ENCODE measurements around the gene MIPEP. TPM values are rescaled to one million over a fixed set of nuclear protein-coding genes. Genes with fewer than 3 reads are reported as not detected.

Gene MIPEP
- total and polyA plus RNA-seq, 10 of the 15 experiments (the other 5 are each of a cell fraction or from before 2014, with no cell fraction given) = 15.6 to 56.2 (median 29.8) TPM

DNA sequence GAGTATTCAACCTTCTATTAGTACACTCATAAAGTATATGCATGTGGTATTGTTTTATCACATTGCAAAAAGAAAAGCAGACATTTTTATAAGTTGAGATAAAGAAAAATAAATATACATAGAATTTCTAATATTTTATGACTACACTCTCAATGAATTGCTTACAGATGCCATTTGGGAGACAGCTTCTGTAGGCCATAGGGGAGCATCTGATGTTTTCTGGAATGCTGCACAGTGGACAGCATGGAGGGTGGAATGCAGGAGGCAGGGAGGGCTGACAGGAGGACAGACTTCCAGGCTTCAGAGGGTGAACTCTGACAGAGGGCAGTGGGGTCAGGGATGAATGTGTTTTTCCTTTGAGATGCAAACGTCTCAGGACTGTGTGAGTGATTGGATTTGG is 45.8 kb downstream of the MIPEP start:
- in situ Hi-C loops (cut with MboI) = no loop called here
- RAD21 ChIA-PET (ENCODE audit: unreplicated experiment) = no interaction called here
- no peak overlapping the region for H3K9ac ChIP-seq (ENCODE audit: control insufficient read depth, insufficient read depth, low read length)
- H3K9me3 ChIP-seq (replicated peaks; ENCODE audit: control insufficient read depth, insufficient read depth, low read length) = no peaks in the 10 kb centered on the region
- intact Hi-C loops (cut with micrococcal nuclease; ENCODE audit: unreplicated experiment) = no loop called here
- WGBS (ENCODE audit: insufficient coverage, insufficient replicate concordance, low lambda C conversion rate, missing lambda C conversion rate) = 100% methylated on average over 1 of the region's 1 CpG
- H4K20me1 ChIP-seq (ENCODE audit: control insufficient read depth, insufficient read depth) = no peaks in the 10 kb centered on the region
- BruUV-seq (replicated peaks) = no TSS peak
- ATAC-seq (no peak), FAIRE-seq (no peak), DNase-seq (ENCODE audit: low read depth, low spot score) (no peak)
- no peak overlapping the region for H3K27ac ChIP-seq (ENCODE audit: control insufficient read depth, insufficient read depth)
- SMC1A ChIA-PET (ENCODE audit: uncharacterized antibody, unreplicated experiment) = interaction anchor here (2.9 kb wide), 1 partner anchor 35 kb away, joined by 24 read pairs; no protein-coding TSS in a partner anchor
- H3K79me2 ChIP-seq (ENCODE audit: control insufficient read depth, insufficient read depth, low read length) = no peaks in the 10 kb centered on the region
- H2AFZ ChIP-seq (ENCODE audit: control insufficient read depth, low read depth, low read length) = no peak overlapping the region
- CTCF ChIA-PET = interaction anchor here (1.4 to 3.0 kb wide), 3 partner anchors 27 to 35 kb away, joined by 3 to 16 read pairs (median 15); no protein-coding TSS in a partner anchor
- no peak overlapping the region for H3K4me3 ChIP-seq
- H3K4me2 ChIP-seq (ENCODE audit: control insufficient read depth, insufficient read depth) = no peak overlapping the region
- POLR2A ChIA-PET = no interaction called here
- H3K4me1 ChIP-seq (ENCODE audit: control insufficient read depth, insufficient read depth, low read length) = peaks cover 38% of the 10 kb centered on the region
- no peaks in the 10 kb centered on the region for H3K27me3 ChIP-seq (replicated peaks in 1 of 2; ENCODE audit: control insufficient read depth in 2 of 2, insufficient read depth in 2 of 2, low read length in 1 of 2)
- H3K36me3 ChIP-seq (ENCODE audit: control insufficient read depth in 2 of 2, insufficient read depth in 2 of 2, low read length in 1 of 2) = no peaks in the 10 kb centered on the region
- TF ChIP-seq SUPT20H (IDR thresholded peaks at IDR 0.05; ENCODE audit: borderline replicate concordance, control insufficient read depth, low read depth, low read length) (no peak), FOXK2 (IDR thresholded peaks at IDR 0.05) (no peak), SIX5 (IDR thresholded peaks at IDR 0.05; ENCODE audit: low read depth, low read length, severe bottlenecking) (no peak), MYB (IDR thresholded peaks at IDR 0.05; ENCODE audit: borderline replicate concordance, low read depth, low read length) (no peak), STAT3 (IDR thresholded peaks at IDR 0.05; ENCODE audit: low read depth, low read length) (no peak), BRCA1 (IDR thresholded peaks at IDR 0.05; ENCODE audit: low read depth, low read length) (no peak)
- TF ChIP-seq, protein P1, sequence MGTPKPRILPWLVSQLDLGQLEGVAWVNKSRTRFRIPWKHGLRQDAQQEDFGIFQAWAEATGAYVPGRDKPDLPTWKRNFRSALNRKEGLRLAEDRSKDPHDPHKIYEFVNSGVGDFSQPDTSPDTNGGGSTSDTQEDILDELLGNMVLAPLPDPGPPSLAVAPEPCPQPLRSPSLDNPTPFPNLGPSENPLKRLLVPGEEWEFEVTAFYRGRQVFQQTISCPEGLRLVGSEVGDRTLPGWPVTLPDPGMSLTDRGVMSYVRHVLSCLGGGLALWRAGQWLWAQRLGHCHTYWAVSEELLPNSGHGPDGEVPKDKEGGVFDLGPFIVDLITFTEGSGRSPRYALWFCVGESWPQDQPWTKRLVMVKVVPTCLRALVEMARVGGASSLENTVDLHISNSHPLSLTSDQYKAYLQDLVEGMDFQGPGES (IDR thresholded peaks at IDR 0.05) = no peak
- TF ChIP-seq, protein P2, sequence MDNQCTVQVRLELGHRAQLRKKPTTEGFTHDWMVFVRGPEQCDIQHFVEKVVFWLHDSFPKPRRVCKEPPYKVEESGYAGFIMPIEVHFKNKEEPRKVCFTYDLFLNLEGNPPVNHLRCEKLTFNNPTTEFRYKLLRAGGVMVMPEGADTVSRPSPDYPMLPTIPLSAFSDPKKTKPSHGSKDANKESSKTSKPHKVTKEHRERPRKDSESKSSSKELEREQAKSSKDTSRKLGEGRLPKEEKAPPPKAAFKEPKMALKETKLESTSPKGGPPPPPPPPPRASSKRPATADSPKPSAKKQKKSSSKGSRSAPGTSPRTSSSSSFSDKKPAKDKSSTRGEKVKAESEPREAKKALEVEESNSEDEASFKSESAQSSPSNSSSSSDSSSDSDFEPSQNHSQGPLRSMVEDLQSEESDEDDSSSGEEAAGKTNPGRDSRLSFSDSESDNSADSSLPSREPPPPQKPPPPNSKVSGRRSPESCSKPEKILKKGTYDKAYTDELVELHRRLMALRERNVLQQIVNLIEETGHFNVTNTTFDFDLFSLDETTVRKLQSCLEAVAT (IDR thresholded peaks at IDR 0.05) = no peak
- TF ChIP-seq, protein P3, sequence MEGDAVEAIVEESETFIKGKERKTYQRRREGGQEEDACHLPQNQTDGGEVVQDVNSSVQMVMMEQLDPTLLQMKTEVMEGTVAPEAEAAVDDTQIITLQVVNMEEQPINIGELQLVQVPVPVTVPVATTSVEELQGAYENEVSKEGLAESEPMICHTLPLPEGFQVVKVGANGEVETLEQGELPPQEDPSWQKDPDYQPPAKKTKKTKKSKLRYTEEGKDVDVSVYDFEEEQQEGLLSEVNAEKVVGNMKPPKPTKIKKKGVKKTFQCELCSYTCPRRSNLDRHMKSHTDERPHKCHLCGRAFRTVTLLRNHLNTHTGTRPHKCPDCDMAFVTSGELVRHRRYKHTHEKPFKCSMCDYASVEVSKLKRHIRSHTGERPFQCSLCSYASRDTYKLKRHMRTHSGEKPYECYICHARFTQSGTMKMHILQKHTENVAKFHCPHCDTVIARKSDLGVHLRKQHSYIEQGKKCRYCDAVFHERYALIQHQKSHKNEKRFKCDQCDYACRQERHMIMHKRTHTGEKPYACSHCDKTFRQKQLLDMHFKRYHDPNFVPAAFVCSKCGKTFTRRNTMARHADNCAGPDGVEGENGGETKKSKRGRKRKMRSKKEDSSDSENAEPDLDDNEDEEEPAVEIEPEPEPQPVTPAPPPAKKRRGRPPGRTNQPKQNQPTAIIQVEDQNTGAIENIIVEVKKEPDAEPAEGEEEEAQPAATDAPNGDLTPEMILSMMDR (IDR thresholded peaks at IDR 0.05 in 2 of 3, conservative IDR thresholded peaks at IDR 0.05 in 1 of 3; ENCODE audit: control insufficient read depth in 2 of 3, extremely low read depth in 1 of 3, insufficient read depth in 1 of 3, low read depth in 3 of 3, low read length in 3 of 3) = no peak
- TF ChIP-seq, protein P4, sequence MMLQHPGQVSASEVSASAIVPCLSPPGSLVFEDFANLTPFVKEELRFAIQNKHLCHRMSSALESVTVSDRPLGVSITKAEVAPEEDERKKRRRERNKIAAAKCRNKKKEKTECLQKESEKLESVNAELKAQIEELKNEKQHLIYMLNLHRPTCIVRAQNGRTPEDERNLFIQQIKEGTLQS (IDR thresholded peaks at IDR 0.05; ENCODE audit: borderline replicate concordance, extremely low read depth, low read depth, low read length) = no peak
- TF ChIP-seq, protein P5, sequence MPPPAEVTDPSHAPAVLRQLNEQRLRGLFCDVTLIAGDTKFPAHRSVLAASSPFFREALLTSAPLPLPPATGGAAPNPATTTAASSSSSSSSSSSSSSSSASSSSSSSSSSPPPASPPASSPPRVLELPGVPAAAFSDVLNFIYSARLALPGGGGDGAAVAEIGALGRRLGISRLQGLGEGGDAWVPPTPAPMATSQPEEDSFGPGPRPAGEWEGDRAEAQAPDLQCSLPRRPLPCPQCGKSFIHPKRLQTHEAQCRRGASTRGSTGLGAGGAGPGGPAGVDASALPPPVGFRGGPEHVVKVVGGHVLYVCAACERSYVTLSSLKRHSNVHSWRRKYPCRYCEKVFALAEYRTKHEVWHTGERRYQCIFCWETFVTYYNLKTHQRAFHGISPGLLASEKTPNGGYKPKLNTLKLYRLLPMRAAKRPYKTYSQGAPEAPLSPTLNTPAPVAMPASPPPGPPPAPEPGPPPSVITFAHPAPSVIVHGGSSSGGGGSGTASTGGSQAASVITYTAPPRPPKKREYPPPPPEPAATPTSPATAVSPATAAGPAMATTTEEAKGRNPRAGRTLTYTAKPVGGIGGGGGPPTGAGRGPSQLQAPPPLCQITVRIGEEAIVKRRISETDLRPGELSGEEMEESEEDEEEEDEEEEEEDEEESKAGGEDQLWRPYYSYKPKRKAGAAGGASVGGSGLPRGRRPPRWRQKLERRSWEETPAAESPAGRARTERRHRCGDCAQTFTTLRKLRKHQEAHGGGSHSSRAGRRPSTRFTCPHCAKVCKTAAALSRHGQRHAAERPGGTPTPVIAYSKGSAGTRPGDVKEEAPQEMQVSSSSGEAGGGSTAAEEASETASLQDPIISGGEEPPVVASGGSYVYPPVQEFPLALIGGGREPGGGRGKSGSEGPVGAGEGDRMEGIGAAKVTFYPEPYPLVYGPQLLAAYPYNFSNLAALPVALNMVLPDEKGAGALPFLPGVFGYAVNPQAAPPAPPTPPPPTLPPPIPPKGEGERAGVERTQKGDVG (CRISPR knock-in tag; IDR thresholded peaks at IDR 0.05) = no peak
- TF ChIP-seq, protein P6, sequence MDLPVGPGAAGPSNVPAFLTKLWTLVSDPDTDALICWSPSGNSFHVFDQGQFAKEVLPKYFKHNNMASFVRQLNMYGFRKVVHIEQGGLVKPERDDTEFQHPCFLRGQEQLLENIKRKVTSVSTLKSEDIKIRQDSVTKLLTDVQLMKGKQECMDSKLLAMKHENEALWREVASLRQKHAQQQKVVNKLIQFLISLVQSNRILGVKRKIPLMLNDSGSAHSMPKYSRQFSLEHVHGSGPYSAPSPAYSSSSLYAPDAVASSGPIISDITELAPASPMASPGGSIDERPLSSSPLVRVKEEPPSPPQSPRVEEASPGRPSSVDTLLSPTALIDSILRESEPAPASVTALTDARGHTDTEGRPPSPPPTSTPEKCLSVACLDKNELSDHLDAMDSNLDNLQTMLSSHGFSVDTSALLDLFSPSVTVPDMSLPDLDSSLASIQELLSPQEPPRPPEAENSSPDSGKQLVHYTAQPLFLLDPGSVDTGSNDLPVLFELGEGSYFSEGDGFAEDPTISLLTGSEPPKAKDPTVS (IDR thresholded peaks at IDR 0.05; ENCODE audit: low read depth, low read length) = no peak

Data from GM12878 (cell line).